H1 (cell line): ENCODE results near the gene RASGEF1C. TPM values are rescaled to one million over a fixed set of nuclear protein-coding genes. Genes with fewer than 3 reads are reported as not detected.

Experiments used
- BACH1 ChIP-seq: IDR thresholded peaks from 2 replicates; pipeline ENCODE4 v1.6.1; 2012; ENCODE audit warnings: low read length, improper control_type of control experiment
- EZH2 ChIP-seq: fragments of 200-600 bp; sonication (generic); IDR thresholded peaks from 2 replicates; pipeline ENCODE4 v1.7.1; 2012; ENCODE audit warnings: low read depth, mild to moderate bottlenecking, moderate library complexity, low read length, inconsistent platforms; ENCODE audit not compliant: severe bottlenecking
- TAF1 ChIP-seq: IDR thresholded peaks from 2 replicates; pipeline ENCODE4 v1.6.1; 2011; ENCODE audit warnings: mild to moderate bottlenecking, low read depth, low read length
- ZNF274 ChIP-seq: IDR thresholded peaks from 2 replicates; pipeline ENCODE4 v1.7.0; 2012; ENCODE audit warnings: low read length, borderline replicate concordance; ENCODE audit errors: extremely low read depth
- polyA plus RNA-seq, 7 experiments: library from polyadenylated mRNA; depleted of rRNA in 3 of 7; stranded (reverse) in 5 of 7; unstranded in 2 of 7; fragments of >200 nt in 5 of 7; fragments of 200-250 nt in 2 of 7; gene quantifications; 1 replicate in 5 of 7; 2 replicates in 1 of 7; 4 replicates in 1 of 7; pipeline versions ENCODE4 v1.2.1 to v1.2.3, GENCODE V29; 2011 to 2013; ENCODE audit warnings: missing spikeins in 2 of 7, mixed read lengths in 2 of 7
- total RNA-seq: library from RNA; stranded (reverse); fragmentation: NEBNext Ultra II Directional; extraction: Animal tissue kit (Norgen Biotek cat#: 25700); gene quantifications from 2 replicates; pipeline ENCODE4 v1.2.1, GENCODE V29; 2021
- TF ChIP-seq, protein P1 (sequence below), 3 experiments: IDR thresholded peaks; 1 replicate in 2 of 3; 2 replicates in 1 of 3; pipeline versions ENCODE4 v1.5.1 to v1.6.1; 2011; ENCODE audit warnings: low read length in 3 of 3, mild to moderate bottlenecking in 3 of 3, inconsistent platforms in 2 of 3, low read depth in 1 of 3, moderate library complexity in 1 of 3; ENCODE audit not compliant: insufficient read depth in 1 of 3; ENCODE audit errors: control extremely low read depth in 1 of 3

The RASGEF1C gene
- total and polyA plus RNA-seq, 2 of the 8 experiments (the other 6 are each of a cell fraction or from before 2014, with no cell fraction given), result 0.26 to 0.61 TPM

DNA sequence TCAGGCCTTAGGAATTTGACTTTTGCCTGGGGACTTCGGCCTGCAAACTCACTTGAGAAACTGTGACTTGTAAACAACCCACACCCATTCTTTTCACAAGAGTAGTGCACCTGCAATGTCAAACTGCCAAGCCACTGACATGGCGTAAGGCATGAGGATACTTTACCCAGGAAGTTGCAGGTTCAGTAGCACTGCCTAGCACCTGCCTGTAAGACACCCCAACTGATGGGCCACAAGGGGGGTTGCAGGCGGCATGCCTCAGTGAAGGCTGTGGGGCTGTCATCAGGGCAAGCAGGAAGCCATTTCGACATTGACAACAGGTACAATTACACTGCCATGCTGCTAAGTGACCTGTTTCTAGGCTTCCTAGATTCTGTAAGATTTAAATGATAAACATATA is 41.3 kb upstream of the RASGEF1C start (continued):
- TF ChIP-seq, protein P1, sequence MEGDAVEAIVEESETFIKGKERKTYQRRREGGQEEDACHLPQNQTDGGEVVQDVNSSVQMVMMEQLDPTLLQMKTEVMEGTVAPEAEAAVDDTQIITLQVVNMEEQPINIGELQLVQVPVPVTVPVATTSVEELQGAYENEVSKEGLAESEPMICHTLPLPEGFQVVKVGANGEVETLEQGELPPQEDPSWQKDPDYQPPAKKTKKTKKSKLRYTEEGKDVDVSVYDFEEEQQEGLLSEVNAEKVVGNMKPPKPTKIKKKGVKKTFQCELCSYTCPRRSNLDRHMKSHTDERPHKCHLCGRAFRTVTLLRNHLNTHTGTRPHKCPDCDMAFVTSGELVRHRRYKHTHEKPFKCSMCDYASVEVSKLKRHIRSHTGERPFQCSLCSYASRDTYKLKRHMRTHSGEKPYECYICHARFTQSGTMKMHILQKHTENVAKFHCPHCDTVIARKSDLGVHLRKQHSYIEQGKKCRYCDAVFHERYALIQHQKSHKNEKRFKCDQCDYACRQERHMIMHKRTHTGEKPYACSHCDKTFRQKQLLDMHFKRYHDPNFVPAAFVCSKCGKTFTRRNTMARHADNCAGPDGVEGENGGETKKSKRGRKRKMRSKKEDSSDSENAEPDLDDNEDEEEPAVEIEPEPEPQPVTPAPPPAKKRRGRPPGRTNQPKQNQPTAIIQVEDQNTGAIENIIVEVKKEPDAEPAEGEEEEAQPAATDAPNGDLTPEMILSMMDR (IDR thresholded peaks at IDR 0.05; ENCODE audit: control extremely low read depth in 1 of 3, insufficient read depth in 1 of 3, low read depth in 1 of 3, low read length in 3 of 3), result no peak
- TF ChIP-seq ZNF274 (no peak), TAF1 (no peak), BACH1 (no peak), EZH2 (no peak)
